ENCODE data around the gene TARBP1.
A peak's percentile ranks its signal among the peaks of the same experiment; 100 is the strongest.
"Not testable (repeated sequence)": the region's sequence is repeated elsewhere in the genome, so short reads cannot be mapped to it uniquely, and the experiment has no call there.

Gene TARBP1

DNA sequence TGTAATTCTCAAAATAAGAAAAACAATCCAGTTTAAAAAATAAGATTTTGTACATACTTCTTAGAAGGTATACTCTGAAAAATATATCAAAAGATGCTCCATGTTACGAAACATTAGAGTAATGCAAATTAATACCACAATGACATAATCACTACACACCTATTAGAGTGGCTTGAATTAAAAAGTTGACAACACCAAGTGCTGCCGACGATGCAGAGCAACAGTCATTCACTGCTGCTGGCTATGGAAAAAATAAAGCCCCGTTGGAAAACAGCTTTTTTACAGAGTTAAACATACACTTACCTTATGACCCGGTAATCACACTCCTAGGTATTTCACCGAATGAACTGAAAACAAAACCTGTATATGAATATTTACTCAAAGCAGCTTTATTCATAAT lies 90.9 kb downstream of the TARBP1 start:
- DNase-seq (ENCODE audit: low read depth in 2 of 2): no peak

DNA sequence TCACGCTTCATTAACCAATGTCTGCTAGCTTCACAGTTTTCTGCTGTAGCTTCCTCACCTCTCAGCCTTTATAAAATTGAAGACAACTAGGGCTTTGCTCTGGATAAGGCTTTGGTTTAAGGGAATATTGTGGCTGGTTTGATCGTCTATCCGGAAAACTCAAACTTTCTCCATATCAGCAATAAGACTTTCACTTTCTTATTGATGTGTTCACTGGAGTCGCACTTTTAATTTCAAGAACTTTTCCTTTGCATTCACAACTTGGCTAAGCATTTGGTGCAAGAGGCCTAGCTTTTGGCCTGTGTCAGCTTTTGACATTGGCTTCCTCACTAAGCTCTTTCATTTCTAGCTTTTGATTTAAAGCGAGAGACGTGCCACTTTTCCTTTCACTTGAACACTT lies 92.9 kb downstream of the TARBP1 start:
- no peak for DNase-seq (ENCODE audit: low read depth in 2 of 2)

DNA sequence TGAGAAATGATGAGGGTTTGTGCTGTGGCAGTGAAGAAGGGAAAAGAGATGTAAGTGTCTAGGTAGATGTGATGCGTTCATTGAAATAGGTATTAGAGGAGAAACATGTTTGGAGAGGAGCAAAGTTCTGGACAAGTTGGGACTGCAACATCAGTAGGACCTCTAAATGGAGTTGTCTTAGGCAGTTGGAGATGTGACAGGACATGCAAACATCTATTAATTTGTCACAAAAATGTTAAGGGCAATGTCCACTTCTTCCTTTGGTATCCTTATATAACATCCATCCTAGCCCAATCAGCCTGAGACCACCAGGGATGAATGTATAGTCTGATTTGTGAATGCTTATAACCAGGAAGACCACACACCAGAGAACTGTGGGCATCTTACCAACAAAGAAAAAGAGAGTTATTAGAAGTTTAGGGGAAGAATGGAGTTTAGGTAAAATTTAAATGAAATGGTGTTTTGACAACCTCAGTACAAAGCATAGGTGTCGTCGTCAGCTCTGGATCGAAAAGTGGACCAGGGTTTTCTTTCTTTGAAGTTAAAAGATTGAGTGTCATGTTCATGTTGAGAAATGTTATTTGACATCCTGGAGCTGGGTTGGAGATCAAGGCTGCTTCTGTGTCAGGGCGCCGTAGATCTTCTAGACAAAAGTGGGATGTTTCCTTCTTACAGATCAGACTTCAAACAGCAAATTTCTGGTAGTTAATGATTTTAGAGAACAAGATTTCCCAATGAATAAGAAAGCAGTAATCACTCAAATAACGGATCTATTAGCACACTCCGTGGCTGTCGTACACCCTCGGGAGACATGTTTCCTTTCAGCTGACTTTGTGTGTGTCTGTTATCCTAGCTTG lies 97.1 kb downstream of the TARBP1 start:
- no peak for DNase-seq (ENCODE audit: low read depth in 2 of 2)

DNA sequence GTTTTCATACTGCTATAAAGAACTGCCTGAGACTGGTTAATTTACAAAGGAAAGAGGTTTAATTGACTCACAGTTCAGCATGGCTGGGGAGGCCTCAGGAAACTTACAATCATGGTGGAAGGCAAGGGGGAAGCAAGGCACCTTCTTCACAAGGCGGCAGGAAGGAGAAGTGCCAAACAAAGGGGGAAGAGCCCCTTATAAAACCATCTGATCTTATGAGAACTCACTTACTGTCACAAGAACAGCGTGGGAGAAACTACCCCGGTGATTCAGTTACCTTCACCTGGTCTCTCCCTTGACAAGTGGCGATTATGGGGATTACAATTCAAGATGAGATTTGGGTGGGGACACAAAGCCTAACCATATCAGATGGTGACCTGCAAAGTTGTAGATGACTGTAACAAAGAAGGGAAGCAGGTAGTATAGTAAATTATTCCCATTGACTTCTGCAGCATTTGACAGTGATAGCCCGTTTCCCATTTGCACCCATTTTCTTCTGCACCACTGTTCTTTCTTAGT lies 99.3 kb downstream of the TARBP1 start:
- not testable (repeated sequence) for DNase-seq (ENCODE audit: low read depth in 2 of 2)

DNA sequence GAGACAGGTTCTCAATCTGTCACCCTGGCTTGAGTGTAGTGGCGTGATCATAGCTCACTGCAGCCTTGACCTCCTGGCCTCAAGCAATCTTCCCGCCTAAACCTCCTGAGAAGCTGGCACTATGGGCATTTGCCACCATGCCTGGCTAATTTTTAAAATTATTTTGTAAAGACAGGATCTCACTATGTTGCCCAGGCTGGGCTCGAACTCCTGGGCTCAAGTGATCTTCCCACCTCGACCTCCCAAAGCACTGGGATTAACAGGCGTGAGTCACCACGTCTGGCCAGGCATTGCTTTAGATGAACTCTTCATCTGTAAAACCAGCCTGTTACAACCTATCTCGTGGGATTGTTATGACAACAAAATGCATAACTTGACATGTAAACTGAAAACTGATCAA lies 103.3 kb downstream of the TARBP1 start:
- no peak for DNase-seq (ENCODE audit: low read depth in 2 of 2)

DNA sequence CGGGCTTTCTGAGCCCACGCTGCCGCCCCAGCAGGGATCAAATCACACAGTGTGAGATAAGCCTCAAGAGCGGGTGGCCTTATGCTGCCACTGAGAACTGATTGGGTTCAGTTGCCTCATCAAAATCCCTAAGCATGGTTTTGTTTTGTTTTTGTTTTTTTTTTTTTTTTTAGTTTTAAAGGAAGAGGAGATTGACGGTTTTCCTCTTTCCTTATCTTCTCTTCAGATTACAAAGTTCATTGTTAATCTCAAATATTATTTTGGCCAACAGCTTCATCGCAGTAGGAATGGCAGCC lies 105.1 kb downstream of the TARBP1 start:
- DNase-seq (ENCODE audit: low read depth in 2 of 2): no peak

DNA sequence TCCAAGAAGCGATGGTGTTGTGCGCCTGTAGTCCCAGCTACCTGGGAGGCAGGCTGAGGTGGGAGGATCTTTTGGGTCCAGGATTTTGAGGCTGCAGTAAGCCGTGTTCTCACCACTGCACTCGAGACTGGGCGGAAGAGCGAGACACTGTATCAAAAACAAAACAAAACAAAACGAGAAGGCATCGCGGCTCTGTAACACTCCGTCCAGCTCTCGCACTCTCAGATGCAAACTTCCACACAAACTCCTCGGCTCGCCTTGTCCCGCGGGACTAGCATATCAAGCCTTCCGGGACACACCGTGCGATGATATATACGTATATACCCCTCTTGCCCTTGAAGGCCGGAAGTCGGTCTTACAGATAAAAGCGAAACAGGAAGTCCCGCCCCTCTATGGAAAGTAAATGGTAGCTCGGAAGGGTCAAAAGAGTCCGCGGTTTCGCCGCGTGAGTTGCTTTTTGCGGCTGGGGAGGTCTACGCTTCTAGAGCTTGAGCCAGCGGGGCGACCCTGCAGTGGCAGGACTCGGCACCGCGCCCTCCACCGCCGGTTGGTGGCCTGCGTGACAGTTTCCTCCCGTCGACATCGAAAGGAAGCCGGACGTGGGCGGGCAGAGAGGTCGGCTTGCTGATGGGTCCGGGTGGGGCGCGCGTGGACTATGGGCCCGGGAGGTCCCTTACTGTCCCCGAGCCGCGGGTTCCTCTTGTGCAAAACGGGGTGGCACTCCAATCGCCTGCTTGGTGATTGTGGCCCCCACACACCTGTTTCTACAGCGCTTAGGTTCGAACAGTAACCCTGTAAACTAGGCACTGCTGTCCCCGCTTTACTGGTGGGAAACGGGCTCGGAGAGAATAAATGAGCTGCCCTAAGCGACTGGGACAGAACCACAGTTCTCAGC lies 105.7 kb downstream of the TARBP1 start, which contains the start of gene COA6:
COA6 (plus strand) TSS at position 393 of the 895 bp plus-strand sequence; CDS start at position 404, 11 bp downstream.
- peak; percentile 72 to 86 for DNase-seq (ENCODE audit: low read depth in 2 of 2)

DNA sequence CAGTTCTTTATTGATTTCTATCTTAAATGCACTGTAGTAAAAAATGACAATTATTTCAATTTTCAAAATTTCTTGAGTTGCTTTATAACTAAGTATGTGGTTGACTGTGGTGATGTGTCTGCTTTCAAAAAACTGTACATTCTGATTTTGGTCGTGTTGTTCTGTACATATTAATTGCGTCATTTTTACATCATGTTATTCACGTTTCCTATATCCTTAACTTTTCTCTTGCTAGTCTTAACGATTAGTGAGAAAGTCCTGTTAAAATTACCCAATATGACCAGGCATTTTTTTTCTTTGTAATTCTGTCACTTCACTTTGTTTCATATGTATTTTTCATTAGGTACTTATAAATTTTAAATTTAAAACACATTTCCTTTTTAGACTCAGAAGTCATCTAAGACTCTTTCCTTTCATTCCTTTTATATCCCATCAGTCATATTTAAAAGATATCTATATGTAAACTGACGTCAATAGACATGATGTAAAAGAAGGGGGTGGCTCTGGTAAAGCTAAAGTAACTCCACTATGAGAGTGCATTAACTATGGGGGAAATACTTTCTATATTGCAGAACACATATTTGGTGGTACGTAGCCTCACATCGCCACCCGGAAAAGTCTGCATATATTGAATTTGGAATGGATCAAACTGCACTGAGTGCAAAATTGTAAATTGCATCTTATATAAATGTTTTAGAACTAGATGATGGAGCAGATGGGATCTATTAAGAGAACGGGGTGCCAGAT lies 106.8 kb downstream of the TARBP1 start:
- DNase-seq (ENCODE audit: low read depth in 2 of 2): no peak

DNA sequence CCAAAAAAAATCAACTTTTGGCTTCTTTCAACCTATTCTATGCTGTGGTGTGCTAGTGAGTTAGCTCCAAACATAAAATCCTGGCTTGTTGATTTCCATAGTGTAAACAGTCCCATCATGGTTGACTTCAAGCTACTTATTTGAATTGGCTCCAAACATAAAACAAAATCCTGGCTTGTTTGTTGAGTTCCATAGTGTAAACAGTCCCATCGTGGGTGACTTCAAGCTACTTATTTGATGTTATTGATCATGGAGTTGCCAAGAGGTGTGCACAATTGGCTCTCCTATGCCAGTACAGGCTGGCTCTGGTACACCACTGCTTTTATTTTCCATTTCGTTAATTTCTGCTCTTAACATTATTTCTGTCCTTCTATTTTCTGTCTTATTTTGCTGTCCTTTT lies 107.6 kb downstream of the TARBP1 start:
- no peak for DNase-seq (ENCODE audit: low read depth in 2 of 2)

DNA sequence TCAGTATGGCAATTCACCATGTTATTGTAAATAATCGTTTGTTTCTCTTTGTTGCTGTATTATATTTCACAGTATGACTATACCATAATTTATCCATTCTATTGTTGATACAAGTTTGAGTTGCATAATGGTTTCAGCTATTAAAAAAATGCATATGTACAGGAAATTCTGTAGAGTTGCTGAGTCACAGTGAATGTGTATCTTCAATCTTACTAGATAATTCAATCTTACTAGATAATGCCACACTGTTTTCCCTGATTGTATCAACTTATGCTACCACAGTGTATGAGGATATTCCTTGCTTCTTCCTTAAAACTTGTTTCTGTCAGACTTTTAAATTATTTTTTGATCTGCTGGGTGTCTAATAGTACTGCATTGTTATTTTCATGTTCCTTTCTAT lies 109.2 kb downstream of the TARBP1 start:
- no peak for DNase-seq (ENCODE audit: low read depth in 2 of 2)

DNA sequence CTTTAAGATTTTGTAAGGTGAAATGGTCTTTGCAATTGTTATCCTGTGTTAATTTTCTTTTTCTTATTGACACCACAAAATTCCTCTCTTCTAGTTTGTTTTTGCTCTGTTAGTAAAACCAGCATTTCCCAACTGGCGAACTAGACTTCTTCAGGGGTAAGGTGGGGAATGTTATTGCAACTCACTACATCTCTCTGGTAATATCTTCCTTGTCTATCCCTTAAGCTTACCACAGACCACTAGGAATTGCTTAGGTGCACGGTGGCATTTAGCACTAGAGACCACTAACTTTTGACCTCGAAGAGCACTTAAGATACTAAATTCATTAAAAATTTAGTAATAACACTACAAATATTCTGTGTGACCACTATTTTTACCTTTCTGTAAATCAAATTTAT lies 109.9 kb downstream of the TARBP1 start:
- no peak for DNase-seq (ENCODE audit: low read depth in 2 of 2)

DNA sequence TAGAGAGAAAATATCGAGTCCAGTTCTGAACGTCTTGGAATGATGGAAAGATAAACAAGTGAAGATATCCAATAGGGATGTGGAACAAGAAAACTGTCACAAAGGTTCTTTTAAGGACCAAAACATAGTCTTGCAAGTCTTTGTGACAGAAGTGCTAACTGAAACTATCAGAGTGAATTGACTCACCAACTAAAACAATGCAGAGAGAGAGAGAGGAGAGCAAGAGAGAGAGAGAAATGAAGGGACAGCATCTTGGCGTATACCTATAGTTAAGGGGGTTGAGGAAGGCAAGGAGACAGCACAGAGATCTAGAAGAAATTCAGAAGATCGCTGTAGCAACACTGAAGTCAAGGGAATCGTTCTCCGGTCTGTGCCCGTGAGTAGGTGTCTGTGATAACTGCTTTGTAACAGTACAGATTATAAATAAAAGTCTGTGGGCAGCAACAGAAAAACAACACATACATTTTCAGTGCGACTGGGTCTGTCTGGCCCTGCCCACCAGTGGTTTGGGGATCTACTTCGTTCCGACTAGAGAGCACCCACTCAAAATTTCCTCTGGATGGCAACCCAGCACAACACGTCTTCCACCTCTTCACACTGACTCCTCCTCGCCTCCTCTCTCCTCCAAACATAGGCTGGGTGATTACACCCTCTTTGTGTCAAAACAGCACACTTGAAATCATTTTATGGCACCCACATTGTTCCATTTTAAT lies 110.5 kb downstream of the TARBP1 start:
- no peak for DNase-seq (ENCODE audit: low read depth in 2 of 2)

DNA sequence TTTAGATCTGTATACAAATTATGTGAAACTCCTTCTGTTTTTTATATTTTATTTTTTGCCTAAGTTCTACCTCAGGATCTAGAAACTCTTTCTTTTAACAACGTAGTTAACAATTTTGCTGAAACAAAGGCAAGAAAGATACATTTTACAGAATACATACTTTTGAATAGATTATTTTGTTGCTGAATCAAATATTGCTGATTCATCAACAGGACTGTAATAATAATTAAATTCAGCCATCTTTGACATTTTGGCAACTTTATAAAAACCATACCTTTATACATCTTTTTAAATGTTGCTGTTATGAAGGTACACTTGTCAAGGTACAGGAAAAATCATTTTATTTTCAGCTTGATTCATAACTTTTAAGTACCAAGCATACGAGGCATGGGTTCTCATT lies 116.4 kb downstream of the TARBP1 start:
- DNase-seq (ENCODE audit: low read depth in 2 of 2): no peak

DNA sequence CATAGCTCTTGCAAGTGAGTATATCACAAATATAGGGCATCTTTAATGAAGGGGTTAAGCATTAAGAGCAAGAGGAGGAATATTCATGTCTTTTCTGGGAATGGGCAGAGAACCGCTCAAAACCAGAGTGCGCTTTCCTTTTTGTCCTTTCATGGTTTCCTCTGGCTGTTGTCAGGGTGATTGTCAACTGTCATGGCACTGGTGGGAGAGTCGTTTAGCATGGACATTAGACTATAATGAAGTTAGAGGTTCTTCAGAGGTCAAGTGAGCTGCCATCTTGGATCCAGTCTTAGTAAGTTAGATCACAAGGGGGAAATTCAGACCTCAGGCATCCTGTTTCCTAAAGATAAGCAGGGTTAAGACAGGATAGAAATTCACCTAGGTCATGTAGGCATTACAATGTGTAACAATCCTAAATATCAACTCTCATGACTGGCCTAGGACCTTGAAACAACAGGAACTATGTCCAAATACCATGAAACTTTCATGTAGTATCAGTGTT lies 117.8 kb downstream of the TARBP1 start:
- DNase-seq (ENCODE audit: low read depth in 2 of 2): no peak

DNA sequence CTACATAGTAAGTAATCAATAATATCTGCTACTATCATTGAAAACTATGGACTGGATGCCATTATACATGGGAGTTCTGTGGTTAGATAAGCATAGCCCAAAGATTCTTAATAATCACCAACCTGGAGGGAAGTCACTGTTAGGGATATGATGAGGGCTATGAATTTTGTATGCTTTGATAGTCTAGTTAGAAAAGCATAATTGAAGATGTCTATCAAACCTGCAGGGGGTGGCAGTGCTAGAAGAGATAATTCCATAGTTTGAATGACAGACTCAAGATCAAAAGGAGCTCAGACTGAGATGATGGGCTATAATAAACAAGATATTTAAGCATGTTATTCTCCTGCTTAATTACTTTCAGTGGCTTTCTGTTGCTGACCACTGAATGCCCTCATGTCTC lies 121.1 kb downstream of the TARBP1 start:
- no peak for DNase-seq (ENCODE audit: low read depth in 2 of 2)

DNA sequence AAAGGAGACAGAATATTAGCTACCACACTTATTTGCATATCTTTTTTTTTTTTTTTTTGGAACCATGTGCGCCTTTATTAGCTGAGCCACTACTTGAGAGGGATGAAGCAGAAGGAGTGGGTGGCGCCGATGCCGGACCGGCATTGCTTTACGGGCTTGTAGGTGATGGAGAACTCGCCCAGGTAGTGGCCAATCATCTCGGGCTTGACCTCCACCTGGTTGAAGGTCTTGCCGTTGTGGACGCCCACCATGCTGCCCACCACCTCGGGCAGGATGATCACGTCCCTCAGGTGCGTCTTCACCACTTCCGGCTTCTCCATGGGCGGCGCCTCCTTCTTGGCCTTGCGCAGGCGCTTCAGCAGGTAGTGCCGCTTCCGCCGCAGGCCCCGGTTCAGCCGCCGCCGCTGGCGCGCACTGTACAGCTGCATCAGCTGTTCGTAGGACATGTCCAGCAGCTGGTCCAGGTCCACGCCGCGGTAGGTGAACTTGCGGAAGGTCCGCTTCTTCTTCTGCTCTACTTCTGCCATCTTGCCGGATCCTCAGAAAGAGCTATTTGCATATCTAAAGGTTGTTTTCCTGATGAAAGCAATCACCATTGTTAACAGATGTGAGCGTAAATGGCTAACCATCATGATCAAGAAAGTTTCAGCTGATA lies 122.2 kb downstream of the TARBP1 start:
- peak; percentile 5 to 13 for DNase-seq (ENCODE audit: low read depth in 2 of 2)

DNA sequence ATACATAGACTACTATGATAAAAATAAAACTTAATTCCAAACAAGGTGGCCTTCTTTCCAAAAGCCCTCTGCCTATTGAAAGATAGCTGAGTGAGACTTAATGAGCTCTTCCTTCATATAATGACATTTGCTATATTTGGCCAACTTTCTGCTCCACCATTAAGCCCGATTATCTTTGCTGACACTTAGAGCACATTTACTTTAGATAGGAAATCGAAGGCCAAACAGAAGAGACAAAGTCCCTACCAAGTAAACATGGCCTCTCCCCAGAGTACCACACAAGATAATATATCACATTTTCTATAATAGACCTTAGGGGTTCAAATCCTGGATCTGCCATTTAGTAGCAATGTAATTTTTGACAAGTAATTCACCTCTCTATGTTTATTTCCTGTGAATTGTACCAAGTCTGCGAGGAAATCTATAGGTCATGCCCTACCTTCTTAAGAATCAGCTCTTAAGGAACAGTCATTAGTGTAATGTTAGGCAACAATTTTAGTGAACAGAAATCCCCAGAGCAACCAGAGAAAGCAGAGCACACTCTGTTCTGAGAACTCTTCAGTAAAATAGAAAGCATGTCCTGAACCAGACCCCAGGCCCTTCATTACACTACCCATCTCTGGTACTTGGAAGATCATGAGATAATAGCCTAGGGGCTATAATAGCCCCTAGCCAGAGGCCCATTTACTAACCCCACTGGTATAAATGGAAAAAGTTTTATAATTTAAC lies 123.0 kb downstream of the TARBP1 start:
- DNase-seq (ENCODE audit: low read depth in 2 of 2): no peak

DNA sequence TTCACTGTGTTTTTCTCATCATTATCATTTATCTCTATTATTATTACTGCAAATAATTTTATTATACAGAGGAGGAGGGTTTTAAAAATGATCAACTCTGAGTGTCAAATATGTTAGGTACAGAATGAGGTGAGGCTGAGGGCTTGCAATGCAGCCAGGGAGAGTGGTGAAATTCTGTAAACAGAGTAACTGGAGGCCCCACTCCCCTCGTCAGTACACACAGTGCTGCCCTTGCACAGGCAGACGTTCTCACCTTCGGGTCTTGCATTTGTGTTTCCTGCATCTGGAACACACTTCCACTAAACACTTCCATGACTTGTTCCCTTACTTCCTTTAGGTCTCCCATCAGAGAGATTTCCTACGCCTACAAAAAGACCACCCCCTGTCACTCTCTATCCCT lies 130.0 kb downstream of the TARBP1 start:
- DNase-seq (ENCODE audit: low read depth in 2 of 2): no peak

DNA sequence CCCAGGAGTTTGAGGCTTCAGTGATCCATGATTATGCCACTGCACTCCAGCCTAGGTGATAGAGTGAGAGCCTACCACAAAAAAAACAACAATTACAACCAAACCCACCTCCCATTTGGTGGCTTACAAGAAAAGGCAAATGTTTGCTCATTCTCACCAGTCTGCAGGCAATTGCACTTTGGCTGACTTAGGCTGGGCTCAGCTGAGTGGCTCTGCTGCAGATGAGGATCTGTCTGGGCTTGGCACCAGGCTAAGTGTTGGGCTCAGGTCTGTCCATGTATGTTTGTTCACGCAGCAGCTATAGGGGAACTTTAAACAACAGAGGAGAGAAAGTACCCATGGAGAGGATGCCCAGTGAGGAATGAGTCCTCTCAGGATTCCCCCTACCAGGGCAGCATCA lies 133.7 kb downstream of the TARBP1 start:
- no peak for DNase-seq (ENCODE audit: low read depth in 2 of 2)

DNA sequence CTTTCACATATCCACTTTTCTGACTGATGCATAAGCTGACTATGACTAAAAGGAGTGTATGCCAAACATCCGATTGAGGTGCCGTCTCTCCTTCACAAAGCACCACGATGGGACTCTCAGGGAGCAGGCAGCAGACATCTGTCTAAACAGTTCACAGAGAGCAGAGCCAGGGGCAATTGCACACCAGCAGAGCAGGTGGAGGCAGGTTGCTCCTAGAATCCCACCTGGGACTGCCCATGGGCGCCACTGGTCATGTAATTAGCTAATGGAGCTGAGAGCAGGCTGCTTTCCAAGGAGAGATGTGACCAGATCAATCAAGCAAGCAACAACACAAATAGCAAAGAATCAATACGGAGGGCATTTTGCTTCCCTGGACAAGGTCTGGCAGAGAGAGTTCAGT lies 136.2 kb downstream of the TARBP1 start:
- DNase-seq (ENCODE audit: low read depth in 2 of 2): no peak
